ENCODE measurements around the gene XRCC5. TPM values are rescaled to one million over a fixed set of nuclear protein-coding genes. Genes with fewer than 3 reads are reported as not detected.
"Not testable (repeated sequence)": the region's sequence is repeated elsewhere in the genome, so short reads cannot be mapped to it uniquely, and the experiment has no call there.

XRCC5 gene
- total and polyA plus RNA-seq, 2 donors = 113 to 390 TPM

- no peaks in the 10 kb centered on the region for H3K9me3 ChIP-seq (ENCODE audit: control insufficient read depth in 2 of 2, insufficient read depth in 1 of 2, low read length in 1 of 2)
- 100% methylated on average over 2 of the region's 2 CpGs for WGBS
- H3K4me1 ChIP-seq (ENCODE audit: control insufficient read depth in 2 of 2, insufficient read depth in 2 of 2, low read length in 2 of 2) = no peaks in the 10 kb centered on the region
- no peaks in the 10 kb centered on the region for H3K27me3 ChIP-seq (ENCODE audit: control insufficient read depth in 2 of 2, insufficient read depth in 1 of 2, low read length in 1 of 2)
- H3K4me3 ChIP-seq (ENCODE audit: low read length in 2 of 2) = no peak overlapping the region
- H3K36me3 ChIP-seq (ENCODE audit: control insufficient read depth in 2 of 2, insufficient read depth in 2 of 2, low read length in 1 of 2) = peaks cover 59 to 95% of the 10 kb centered on the region in 2 donors
- no peak for DNase-seq (ENCODE audit: low read depth in 6 of 9, low spot score in 9 of 9)
- H3K27ac ChIP-seq (ENCODE audit: low read depth in 1 of 2, low read length in 1 of 2) = no peak overlapping the region
Observed at GRCh38 chr2:216133397-216133796, 24.2 kb downstream of the XRCC5 start.

- H3K9me3 ChIP-seq (ENCODE audit: control insufficient read depth in 2 of 2, insufficient read depth in 1 of 2, low read length in 1 of 2) = no peaks in the 10 kb centered on the region
- H3K36me3 ChIP-seq (ENCODE audit: control insufficient read depth in 2 of 2, insufficient read depth in 2 of 2, low read length in 1 of 2) = peaks cover 61 to 96% of the 10 kb centered on the region in 2 donors
- H3K4me3 ChIP-seq (ENCODE audit: low read length in 2 of 2) = no peak overlapping the region
- peak overlapping the region in 1 of 2 donors; percentile 49 for H3K27ac ChIP-seq (ENCODE audit: low read depth in 1 of 2, low read length in 1 of 2)
- H3K27me3 ChIP-seq (ENCODE audit: control insufficient read depth in 2 of 2, insufficient read depth in 1 of 2, low read length in 1 of 2) = no peaks in the 10 kb centered on the region
- 97% methylated on average over 4 of the region's 4 CpGs for WGBS
- DNase-seq (ENCODE audit: low read depth in 6 of 9, low spot score in 9 of 9) = no peak
- no peaks in the 10 kb centered on the region for H3K4me1 ChIP-seq (ENCODE audit: control insufficient read depth in 2 of 2, insufficient read depth in 2 of 2, low read length in 2 of 2)
Observed at GRCh38 chr2:216134958-216135541, 25.9 kb downstream of the XRCC5 start.

GRCh38 chr2:216139884-216140283 lies 30.7 kb downstream of the XRCC5 start:
- H3K4me3 ChIP-seq (ENCODE audit: low read length in 2 of 2) = no peak overlapping the region
- H3K9me3 ChIP-seq (ENCODE audit: control insufficient read depth in 2 of 2, insufficient read depth in 1 of 2, low read length in 1 of 2) = no peaks in the 10 kb centered on the region
- peaks cover 67 to 97% of the 10 kb centered on the region in 2 donors for H3K36me3 ChIP-seq (ENCODE audit: control insufficient read depth in 2 of 2, insufficient read depth in 2 of 2, low read length in 1 of 2)
- H3K27me3 ChIP-seq (ENCODE audit: control insufficient read depth in 2 of 2, insufficient read depth in 1 of 2, low read length in 1 of 2) = no peaks in the 10 kb centered on the region
- DNase-seq (ENCODE audit: low read depth in 6 of 9, low spot score in 9 of 9) = peak in 3 of 9 donors; percentile 22 to 55 (median 26)
- no peak overlapping the region for H3K27ac ChIP-seq (ENCODE audit: low read depth in 1 of 2, low read length in 1 of 2)
- H3K4me1 ChIP-seq (ENCODE audit: control insufficient read depth in 2 of 2, insufficient read depth in 2 of 2, low read length in 2 of 2) = peaks cover 0 to 3% of the 10 kb centered on the region in 2 donors

DNA sequence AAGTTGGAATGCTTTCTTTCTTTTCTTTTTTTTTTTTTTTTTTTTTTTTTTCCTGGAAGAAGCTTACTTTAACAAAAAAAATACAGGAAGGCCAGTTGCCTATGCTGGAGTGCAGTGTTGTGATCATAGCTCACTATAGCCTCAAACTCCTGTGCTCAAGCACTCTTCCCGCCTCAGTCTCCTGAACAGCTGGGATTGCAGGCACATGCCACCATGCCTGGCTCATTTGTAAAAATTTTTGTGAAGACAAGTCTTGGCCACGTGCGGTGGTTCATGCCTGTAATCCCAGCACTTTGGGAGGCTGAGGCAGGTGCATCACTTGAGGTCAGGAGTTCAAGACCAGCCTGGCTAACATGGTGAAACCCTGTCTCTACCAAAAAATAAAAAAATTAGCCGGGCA lies 32.4 kb downstream of the XRCC5 start:
- H3K4me1 ChIP-seq (ENCODE audit: control insufficient read depth in 2 of 2, insufficient read depth in 2 of 2, low read length in 2 of 2); H3K9me3 ChIP-seq (ENCODE audit: control insufficient read depth in 2 of 2, insufficient read depth in 1 of 2, low read length in 1 of 2); H3K27me3 ChIP-seq (ENCODE audit: control insufficient read depth in 2 of 2, insufficient read depth in 1 of 2, low read length in 1 of 2); DNase-seq (ENCODE audit: low read depth in 6 of 9, low spot score in 9 of 9); H3K4me3 ChIP-seq (ENCODE audit: low read length in 2 of 2); H3K27ac ChIP-seq (ENCODE audit: low read depth in 1 of 2, low read length in 1 of 2): not testable (repeated sequence)
- peaks cover 57 to 98% of the 10 kb centered on the region in 2 donors for H3K36me3 ChIP-seq (ENCODE audit: control insufficient read depth in 2 of 2, insufficient read depth in 2 of 2, low read length in 1 of 2)
- WGBS = 98% methylated on average over 4 of the region's 4 CpGs

- WGBS = 37% methylated on average over 1 of the region's 1 CpG
- Histone ChIP-seq H3K27me3 (ENCODE audit: control insufficient read depth in 2 of 2, insufficient read depth in 1 of 2, low read length in 1 of 2) (no peaks in the 10 kb centered on the region), H3K4me1 (ENCODE audit: control insufficient read depth in 2 of 2, insufficient read depth in 2 of 2, low read length in 2 of 2) (peaks cover 0 to 3% of the 10 kb centered on the region in 2 donors), H3K9me3 (ENCODE audit: control insufficient read depth in 2 of 2, insufficient read depth in 1 of 2, low read length in 1 of 2) (no peaks in the 10 kb centered on the region), H3K4me3 (ENCODE audit: low read length in 2 of 2) (no peak overlapping the region), H3K36me3 (ENCODE audit: control insufficient read depth in 2 of 2, insufficient read depth in 2 of 2, low read length in 1 of 2) (peaks cover 57 to 98% of the 10 kb centered on the region in 2 donors), H3K27ac (ENCODE audit: low read depth in 1 of 2, low read length in 1 of 2) (peak overlapping the region in 1 of 2 donors; percentile 22)
- peak in 3 of 9 donors; percentile 2 to 45 (median 9) for DNase-seq (ENCODE audit: low read depth in 6 of 9, low spot score in 9 of 9)
Observed at GRCh38 chr2:216142540-216142939, 33.4 kb downstream of the XRCC5 start.

- Histone ChIP-seq H3K27me3 (ENCODE audit: control insufficient read depth in 2 of 2, insufficient read depth in 1 of 2, low read length in 1 of 2) (no peaks in the 10 kb centered on the region), H3K36me3 (ENCODE audit: control insufficient read depth in 2 of 2, insufficient read depth in 2 of 2, low read length in 1 of 2) (peaks cover 50 to 97% of the 10 kb centered on the region in 2 donors), H3K4me1 (ENCODE audit: control insufficient read depth in 2 of 2, insufficient read depth in 2 of 2, low read length in 2 of 2) (peaks cover 0 to 3% of the 10 kb centered on the region in 2 donors), H3K9me3 (ENCODE audit: control insufficient read depth in 2 of 2, insufficient read depth in 1 of 2, low read length in 1 of 2) (no peaks in the 10 kb centered on the region), H3K4me3 (ENCODE audit: low read length in 2 of 2) (no peak overlapping the region), H3K27ac (ENCODE audit: low read depth in 1 of 2, low read length in 1 of 2) (no peak overlapping the region)
- DNase-seq (ENCODE audit: low read depth in 6 of 9, low spot score in 9 of 9) = no peak
- WGBS = 99% methylated on average over 1 of the region's 1 CpG
Observed at GRCh38 chr2:216144372-216144771, 35.2 kb downstream of the XRCC5 start.

DNA sequence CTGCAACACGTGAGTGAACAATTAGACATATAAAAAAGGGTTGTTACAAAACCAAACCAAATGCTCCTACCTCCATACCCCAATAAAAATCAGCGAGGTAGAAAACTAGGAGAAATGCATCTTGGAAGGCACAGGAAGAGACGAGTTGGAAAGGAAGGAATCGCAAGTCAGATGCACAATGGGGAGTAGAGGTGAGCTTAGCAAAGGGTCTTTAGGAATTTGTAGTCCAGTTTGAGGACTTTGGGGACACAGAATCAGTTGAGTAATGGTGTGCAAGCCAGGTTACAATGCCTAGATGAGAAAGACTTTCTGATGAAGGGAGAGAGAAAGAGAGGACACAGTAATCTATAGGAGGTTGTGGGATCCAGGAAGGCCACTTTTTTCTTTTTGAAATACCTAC lies 35.7 kb downstream of the XRCC5 start:
- over 99% methylated on average over 4 of the region's 4 CpGs for WGBS
- H3K27me3 ChIP-seq (ENCODE audit: control insufficient read depth in 2 of 2, insufficient read depth in 1 of 2, low read length in 1 of 2) = no peaks in the 10 kb centered on the region
- H3K4me3 ChIP-seq (ENCODE audit: low read length in 2 of 2) = no peak overlapping the region
- no peaks in the 10 kb centered on the region for H3K9me3 ChIP-seq (ENCODE audit: control insufficient read depth in 2 of 2, insufficient read depth in 1 of 2, low read length in 1 of 2)
- H3K4me1 ChIP-seq (ENCODE audit: control insufficient read depth in 2 of 2, insufficient read depth in 2 of 2, low read length in 2 of 2) = peaks cover 0 to 3% of the 10 kb centered on the region in 2 donors
- peaks cover 52 to 97% of the 10 kb centered on the region in 2 donors for H3K36me3 ChIP-seq (ENCODE audit: control insufficient read depth in 2 of 2, insufficient read depth in 2 of 2, low read length in 1 of 2)
- no peak overlapping the region for H3K27ac ChIP-seq (ENCODE audit: low read depth in 1 of 2, low read length in 1 of 2)
- no peak for DNase-seq (ENCODE audit: low read depth in 6 of 9, low spot score in 9 of 9)

- H3K4me3 ChIP-seq (ENCODE audit: low read length in 2 of 2) = no peak overlapping the region
- H3K27me3 ChIP-seq (ENCODE audit: control insufficient read depth in 2 of 2, insufficient read depth in 1 of 2, low read length in 1 of 2) = no peaks in the 10 kb centered on the region
- no peak for DNase-seq (ENCODE audit: low read depth in 6 of 9, low spot score in 9 of 9)
- 74% methylated on average over 4 of the region's 4 CpGs for whole genome bisulfite sequencing
- H3K4me1 ChIP-seq (ENCODE audit: control insufficient read depth in 2 of 2, insufficient read depth in 2 of 2, low read length in 2 of 2) = peaks cover 0 to 3% of the 10 kb centered on the region in 2 donors
- H3K9me3 ChIP-seq (ENCODE audit: control insufficient read depth in 2 of 2, insufficient read depth in 1 of 2, low read length in 1 of 2) = no peaks in the 10 kb centered on the region
- no peak overlapping the region for H3K27ac ChIP-seq (ENCODE audit: low read depth in 1 of 2, low read length in 1 of 2)
- peaks cover 49 to 97% of the 10 kb centered on the region in 2 donors for H3K36me3 ChIP-seq (ENCODE audit: control insufficient read depth in 2 of 2, insufficient read depth in 2 of 2, low read length in 1 of 2)
Observed at GRCh38 chr2:216146573-216146972, 37.4 kb downstream of the XRCC5 start.

DNA sequence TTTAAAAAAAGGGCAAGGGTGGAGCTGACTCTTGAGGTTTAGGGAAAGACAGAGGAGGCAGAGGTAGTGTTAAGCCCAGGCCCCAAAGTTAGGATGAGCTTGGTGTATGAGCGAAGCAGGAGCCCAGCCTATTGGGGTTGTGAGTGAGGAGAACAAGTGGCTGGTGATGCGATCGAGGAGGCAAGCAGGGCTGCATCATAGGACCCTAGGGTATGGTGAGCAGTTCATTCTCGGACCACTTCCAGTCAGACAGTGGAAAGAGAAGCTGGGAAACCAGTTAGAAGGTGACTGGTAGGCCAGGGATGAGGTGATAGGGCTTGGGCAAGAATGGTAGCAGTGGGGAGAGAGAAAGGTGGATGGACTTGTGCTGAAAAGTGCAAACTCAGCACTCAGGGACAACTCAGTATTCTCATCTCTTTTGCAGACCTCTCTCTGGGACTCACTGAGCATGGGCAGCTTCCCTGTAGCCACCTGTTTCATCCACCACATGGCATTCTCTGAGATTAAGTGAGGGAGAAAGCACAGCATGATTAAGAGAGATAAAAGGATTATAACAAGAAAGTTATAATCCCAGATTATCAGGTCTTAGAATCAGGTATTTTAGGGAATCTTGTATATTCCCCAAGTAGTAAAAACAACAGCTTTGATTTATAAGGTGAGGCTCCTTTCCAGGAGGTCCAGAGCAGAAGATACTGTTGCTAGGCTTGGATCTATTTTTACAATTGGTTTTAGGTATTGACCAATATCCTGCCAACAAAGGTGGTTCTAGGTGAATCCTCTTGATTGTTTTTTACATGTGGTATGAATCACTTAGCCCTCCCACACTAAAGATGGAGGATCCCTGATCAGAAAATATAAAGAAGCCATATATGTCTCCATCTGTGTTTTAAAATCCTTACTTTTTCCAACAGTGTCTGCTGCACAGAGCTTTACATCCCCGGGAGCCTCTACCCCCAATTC lies 38.3 kb downstream of the XRCC5 start:
- no peak for DNase-seq (ENCODE audit: low read depth in 6 of 9, low spot score in 9 of 9)
- Histone ChIP-seq H3K27me3 (ENCODE audit: control insufficient read depth in 2 of 2, insufficient read depth in 1 of 2, low read length in 1 of 2) (no peaks in the 10 kb centered on the region), H3K4me1 (ENCODE audit: control insufficient read depth in 2 of 2, insufficient read depth in 2 of 2, low read length in 2 of 2) (peaks cover 0 to under 1% of the 10 kb centered on the region in 2 donors), H3K27ac (ENCODE audit: low read depth in 1 of 2, low read length in 1 of 2) (no peak overlapping the region), H3K4me3 (ENCODE audit: low read length in 2 of 2) (no peak overlapping the region), H3K9me3 (ENCODE audit: control insufficient read depth in 2 of 2, insufficient read depth in 1 of 2, low read length in 1 of 2) (no peaks in the 10 kb centered on the region), H3K36me3 (ENCODE audit: control insufficient read depth in 2 of 2, insufficient read depth in 2 of 2, low read length in 1 of 2) (peaks cover 51 to 97% of the 10 kb centered on the region in 2 donors)
- WGBS = 99% methylated on average over 5 of the region's 5 CpGs
